SKM-1 (cell line): ENCODE results near the gene COMMD1.

Experiments
- DNase-seq: peaks from one replicate; lab custom pipeline; 2025; ENCODE audit not compliant: unreplicated experiment; lab: John Stamatoyannopoulos, UW

The COMMD1 gene

DNA sequence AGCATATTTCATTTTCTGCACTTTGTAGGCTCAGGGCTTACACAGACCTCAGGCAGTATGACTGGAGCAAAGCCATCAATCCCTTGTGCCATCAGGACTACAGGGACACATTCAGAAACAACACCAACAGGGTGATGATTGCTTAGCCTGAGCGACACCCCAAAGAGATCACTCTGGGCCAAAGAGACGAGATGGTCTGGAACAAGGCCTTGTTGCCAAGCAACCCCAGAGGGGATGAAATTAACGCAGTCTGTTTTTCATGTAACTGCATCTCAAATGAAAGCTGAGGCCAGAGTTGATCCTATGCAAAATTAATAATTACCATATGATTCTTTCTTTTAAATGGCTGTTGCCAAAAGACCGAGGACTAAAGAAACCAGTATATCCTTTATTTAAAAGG lies 270.3 kb downstream of the COMMD1 start:
- DNase-seq, result no peak

DNA sequence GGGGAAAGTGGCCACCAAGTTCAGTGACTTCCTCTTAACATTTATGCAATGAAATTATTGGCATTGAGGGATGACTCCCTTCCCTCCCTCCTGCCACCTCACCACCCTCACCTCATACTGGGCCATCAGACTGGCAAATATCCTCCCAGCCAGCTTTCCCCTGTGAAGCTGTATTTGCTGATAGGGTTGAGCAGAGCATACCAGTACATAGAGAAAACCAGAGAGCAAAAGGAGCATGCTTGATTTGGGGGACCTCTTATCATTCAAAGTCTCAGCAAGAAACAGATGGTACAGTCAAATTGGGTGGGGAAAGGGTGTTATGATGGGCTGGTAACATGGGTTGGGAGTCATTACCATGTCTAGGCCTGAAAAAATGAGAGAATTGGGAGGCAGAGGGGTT lies 271.3 kb downstream of the COMMD1 start:
- no peak for DNase-seq

DNA sequence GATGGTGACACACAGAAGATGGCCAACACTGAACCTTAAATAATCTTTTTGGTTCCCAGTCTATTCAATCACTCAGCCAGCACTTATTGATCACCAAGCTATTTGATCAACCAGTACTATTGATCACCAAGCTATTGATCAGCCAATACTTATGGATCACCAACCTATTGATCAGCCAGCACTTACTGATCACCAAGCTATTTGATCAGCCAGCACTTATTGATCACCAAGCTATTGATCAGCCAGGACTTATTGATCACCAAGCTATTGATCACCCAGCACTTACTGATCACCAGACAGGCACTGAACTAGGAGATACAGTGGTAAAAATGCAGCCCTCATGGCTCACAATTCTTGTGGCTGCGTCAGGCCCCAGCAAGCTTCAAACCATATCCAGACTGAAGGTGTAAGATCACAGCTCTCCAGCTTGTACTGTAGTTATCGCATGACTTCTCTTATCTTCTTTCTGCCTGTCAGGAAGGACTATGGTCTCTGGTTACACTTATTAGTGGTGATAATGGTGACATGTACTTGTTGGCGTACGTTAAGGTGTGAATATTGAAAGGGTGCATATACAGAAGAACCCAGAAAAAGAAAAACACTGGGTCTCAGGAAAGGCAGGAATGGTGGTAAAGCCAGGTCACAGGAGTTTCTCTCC lies 272.0 kb downstream of the COMMD1 start:
- no peak for DNase-seq

DNA sequence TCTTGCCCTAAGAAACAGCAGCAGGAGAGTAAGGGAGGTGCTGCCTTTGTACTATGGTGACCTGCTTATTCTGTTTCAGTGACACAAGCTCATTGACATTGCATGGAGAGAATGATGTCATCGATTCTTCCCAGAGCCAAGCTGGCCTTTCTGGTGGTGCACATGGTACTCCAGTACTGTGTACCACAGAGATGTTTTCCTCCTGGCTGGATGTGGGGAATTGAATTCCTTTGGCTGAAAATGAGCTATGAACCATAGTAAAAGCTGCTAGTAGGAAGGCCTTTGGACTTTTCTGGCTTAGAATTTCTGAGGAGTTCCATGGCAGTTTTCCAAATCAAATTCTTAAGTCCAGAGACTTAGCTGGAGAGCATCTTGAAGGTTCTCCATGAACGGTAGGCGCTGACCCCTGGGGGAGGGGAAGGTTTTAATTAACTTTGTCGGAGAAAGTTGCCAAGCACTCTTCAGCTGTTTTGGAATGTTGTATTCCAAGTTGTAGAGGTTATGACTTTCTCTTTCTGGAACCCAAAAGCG lies 273.3 kb downstream of the COMMD1 start:
- DNase-seq, result no peak

DNA sequence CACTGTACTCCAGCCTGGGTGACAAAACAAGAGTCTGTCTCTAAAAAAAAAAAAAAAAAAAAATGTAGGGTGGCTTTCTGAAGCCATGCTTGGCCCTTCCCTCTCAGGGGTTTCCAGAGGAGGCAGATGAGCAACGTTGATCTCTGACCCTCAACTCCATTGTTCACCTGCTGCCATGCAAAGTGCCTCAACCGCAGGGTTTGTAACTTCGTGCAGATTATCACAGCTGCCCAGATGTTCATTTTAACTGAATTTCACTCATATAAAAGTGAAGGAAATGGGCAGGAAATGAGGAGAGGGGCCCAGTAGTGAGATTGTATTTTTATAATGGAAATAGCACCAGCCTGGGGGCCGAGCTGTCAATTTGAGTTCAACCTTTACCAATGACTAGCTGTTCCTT lies 275.5 kb downstream of the COMMD1 start:
- DNase-seq, result no peak

DNA sequence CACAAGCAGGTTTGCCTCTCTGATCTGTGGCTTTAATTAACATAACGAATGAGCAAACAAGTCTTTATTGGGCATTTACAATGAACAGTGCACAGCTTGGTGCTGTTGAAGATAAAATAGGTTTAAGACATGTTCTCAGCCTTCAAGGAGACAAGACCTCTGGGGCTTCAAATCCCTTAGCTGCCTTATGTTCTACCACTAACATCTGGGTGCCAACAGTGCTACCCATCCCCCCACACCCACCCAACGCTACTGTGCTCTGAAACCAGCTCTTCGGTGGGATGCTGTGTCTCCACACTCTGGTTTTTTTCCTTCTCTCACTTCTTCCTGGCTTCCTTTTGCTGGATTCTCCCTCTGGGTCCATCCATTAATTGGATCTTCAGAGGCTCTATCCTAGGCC lies 276.4 kb downstream of the COMMD1 start:
- no peak for DNase-seq

DNA sequence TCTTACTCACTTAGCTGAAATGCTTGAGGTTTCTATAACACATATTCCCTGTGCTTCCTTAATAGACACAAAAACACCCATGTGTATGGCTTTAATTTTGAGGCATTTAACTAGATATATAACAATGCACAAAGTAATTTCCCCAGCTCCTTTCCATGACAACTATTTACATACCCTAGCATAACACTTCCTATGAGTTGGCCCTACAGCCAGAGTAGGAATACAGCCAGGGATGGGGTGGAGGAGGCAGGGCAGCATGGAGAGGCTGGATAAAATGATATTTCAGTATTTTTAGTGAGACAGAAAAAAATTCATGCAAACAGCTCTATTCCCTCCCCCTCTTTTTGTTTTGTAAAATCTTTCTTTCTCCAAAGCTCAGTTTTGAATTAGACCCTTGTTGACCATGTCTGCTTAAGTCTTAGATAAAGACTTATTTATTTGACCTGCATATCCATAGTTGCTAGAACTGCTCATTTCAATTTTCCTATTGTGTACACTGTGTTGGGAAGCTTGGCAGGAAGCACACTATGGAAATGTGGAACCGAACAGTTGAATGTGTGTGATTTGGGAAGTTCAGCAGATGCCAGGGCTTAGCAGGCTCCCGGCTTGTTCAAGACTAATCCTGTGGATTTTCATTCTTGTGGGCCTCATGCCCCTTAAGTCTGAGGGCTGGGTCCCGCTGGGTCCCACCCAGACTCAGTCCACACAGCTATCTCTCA lies 279.2 kb downstream of the COMMD1 start:
- no peak for DNase-seq
